Mesodermal cell (in vitro differentiated cells): ENCODE measurements around the gene TCERG1L.
"Not testable (repeated sequence)": the region's sequence is repeated elsewhere in the genome, so short reads cannot be mapped to it uniquely, and the experiment has no call there.

Source experiments
- H3K27ac ChIP-seq: 2 replicates; pipeline ENCODE4 v1.7.0; 2013; ENCODE audit warnings: mild to moderate bottlenecking, low read depth, low read length, moderate library complexity; ENCODE audit not compliant: severe bottlenecking
- H3K36me3 ChIP-seq: 2 replicates; pipeline ENCODE4 v1.7.1; 2013; ENCODE audit warnings: mild to moderate bottlenecking, low read length, moderate library complexity; ENCODE audit not compliant: control insufficient read depth, insufficient read depth
- H3K4me1 ChIP-seq: one replicate; pipeline ENCODE4 v1.7.1; 2013; ENCODE audit warnings: mild to moderate bottlenecking, low read length; ENCODE audit not compliant: insufficient read depth, control insufficient read depth, poor library complexity, severe bottlenecking
- H3K4me3 ChIP-seq: 2 replicates; pipeline ENCODE4 v1.7.0; 2013; ENCODE audit warnings: low read length, control low read depth, mild to moderate bottlenecking; ENCODE audit not compliant: insufficient read depth, poor library complexity, severe bottlenecking; ENCODE audit errors: extremely low read depth
- H3K9me3 ChIP-seq: 2 replicates; pipeline ENCODE4 v1.7.1; 2013; ENCODE audit warnings: mild to moderate bottlenecking, low read length, moderate library complexity; ENCODE audit not compliant: control insufficient read depth
- WGBS, 2 experiments: methylation state at CpG; one replicate each; pipeline ENCODE4 v1.1.5; 2013; ENCODE audit warnings: missing lambda C conversion rate in 2 of 2; ENCODE audit not compliant: insufficient coverage in 2 of 2; 5-methylcytosine and 5-hydroxymethylcytosine counted together

The TCERG1L gene

DNA sequence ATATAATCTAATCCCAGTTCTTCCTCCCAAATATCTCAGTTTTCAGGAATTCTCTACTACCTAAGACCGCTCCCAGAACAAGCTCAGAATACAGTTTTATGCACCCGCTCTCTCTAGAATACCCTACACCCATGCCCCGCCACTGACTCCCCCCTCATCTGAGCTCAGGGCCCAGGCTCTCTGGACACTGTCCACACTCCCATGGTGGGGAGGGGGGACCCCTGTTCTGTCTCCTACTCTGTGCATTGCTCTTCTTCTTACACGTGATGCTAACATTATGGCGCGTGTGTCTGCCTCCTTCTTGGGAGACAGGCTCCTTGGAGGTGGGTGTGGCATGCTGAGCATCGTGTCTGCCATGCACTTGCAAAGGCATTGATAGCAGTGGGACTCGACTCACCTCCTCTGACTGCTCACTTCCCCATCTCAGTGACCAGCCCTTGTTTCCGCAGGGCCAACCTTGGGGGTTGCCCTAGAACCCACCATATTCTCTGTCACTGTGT lies 127.9 kb downstream of the TCERG1L start:
- Histone ChIP-seq H3K27ac (no peak overlapping the region), H3K4me3 (no peak overlapping the region), H3K4me1 (no peaks in the 10 kb centered on the region), H3K9me3 (no peaks in the 10 kb centered on the region), H3K36me3 (no peaks in the 10 kb centered on the region)
- 91 to 93% methylated on average over 6 to 8 of the region's 9 CpGs for WGBS, 2 experiments

DNA sequence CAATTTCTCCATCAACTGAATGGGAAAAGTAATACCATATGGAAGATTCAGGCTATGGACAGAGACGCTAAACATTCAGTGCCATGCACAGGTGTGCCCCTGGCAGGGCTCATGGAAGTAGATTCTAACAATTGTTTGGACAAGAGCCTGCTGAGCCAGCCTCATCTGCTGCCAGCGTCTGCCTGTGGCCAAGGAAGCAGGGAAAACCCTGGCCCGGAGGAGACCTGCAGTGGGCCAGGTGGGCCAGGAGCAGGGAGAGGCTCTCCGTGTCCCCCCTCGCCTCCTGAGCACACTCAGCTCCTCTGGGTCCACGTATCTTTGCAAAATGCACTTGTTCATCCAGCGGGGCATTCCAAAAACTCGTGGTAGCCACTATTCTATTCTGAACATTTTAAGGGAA lies 130.1 kb downstream of the TCERG1L start:
- no peak overlapping the region for H3K4me3 ChIP-seq
- no peaks in the 10 kb centered on the region for H3K4me1 ChIP-seq
- H3K36me3 ChIP-seq, result no peaks in the 10 kb centered on the region
- WGBS, 2 experiments, result 90 to 98% methylated on average over 8 of the region's 8 CpGs
- H3K27ac ChIP-seq, result no peak overlapping the region
- peaks cover 4% of the 10 kb centered on the region for H3K9me3 ChIP-seq

DNA sequence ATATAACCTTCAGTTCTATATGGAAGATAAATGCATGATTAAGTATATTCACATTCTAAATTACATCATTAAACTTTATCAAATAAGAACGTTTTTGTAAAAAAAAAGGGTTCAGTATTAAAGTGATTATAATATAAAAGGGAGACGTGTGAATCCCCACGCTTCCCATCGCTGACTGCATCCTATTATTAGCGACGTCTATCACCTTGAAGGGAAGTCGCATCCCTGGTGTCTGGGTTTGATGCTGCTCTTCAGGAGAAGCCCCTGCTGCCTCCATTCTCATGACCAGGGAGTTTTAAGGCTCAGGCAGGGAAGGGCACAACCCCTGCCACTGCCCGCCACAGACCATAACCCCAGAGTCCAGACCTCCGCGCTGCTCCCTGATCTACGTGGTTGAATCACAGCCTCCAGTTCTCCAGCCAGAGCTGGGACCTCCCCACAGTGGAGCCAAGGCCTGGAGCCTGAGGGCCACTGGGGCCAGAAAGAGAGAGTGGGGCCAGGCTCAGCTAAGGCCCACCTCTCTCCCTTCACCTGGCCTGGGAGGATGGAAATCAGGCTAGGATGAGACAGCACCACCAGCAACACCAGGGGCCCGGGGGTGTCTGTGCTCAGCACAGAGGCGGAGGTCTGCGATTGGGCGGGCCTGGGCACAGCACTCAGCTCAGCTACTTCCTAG lies 130.6 kb downstream of the TCERG1L start:
- H3K27ac ChIP-seq, result no peak overlapping the region
- H3K36me3 ChIP-seq, result no peaks in the 10 kb centered on the region
- no peaks in the 10 kb centered on the region for H3K4me1 ChIP-seq
- H3K4me3 ChIP-seq, result no peak overlapping the region
- H3K9me3 ChIP-seq, result peaks cover 4% of the 10 kb centered on the region
- WGBS, 2 experiments, result 90 to 93% methylated on average over 12 to 14 of the region's 15 CpGs

DNA sequence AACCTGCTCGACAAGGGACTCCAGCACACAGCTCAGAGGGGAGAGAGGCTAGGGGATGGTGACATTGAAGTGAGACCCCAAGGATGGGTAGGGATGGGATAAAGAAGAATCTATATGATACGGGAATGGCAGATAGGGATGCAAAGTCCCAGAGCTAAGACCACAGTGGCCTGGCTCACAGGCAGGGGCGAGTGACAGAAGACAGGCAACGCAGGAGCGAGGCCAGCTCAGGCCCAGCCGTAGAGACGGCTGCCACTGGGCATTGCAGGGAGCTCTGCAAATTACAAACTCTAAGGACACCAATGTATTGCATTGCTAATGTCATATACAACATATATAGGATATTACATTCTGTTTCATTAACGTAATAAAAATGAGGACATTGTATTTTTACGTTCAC lies 131.4 kb downstream of the TCERG1L start:
- Histone ChIP-seq H3K36me3 (no peaks in the 10 kb centered on the region), H3K4me1 (no peaks in the 10 kb centered on the region), H3K9me3 (peaks cover 4% of the 10 kb centered on the region), H3K27ac (no peak overlapping the region), H3K4me3 (no peak overlapping the region)
- 86 to 98% methylated on average over 4 of the region's 9 CpGs for WGBS, 2 experiments

GRCh38 chr10:131179361-131179760 lies 132.2 kb downstream of the TCERG1L start:
- H3K36me3 ChIP-seq, result no peaks in the 10 kb centered on the region
- WGBS, 2 experiments, result 73 to 75% methylated on average over 6 to 7 of the region's 10 CpGs
- H3K4me3 ChIP-seq, result no peak overlapping the region
- no peaks in the 10 kb centered on the region for H3K4me1 ChIP-seq
- no peak overlapping the region for H3K27ac ChIP-seq
- H3K9me3 ChIP-seq, result peaks cover 4% of the 10 kb centered on the region

DNA sequence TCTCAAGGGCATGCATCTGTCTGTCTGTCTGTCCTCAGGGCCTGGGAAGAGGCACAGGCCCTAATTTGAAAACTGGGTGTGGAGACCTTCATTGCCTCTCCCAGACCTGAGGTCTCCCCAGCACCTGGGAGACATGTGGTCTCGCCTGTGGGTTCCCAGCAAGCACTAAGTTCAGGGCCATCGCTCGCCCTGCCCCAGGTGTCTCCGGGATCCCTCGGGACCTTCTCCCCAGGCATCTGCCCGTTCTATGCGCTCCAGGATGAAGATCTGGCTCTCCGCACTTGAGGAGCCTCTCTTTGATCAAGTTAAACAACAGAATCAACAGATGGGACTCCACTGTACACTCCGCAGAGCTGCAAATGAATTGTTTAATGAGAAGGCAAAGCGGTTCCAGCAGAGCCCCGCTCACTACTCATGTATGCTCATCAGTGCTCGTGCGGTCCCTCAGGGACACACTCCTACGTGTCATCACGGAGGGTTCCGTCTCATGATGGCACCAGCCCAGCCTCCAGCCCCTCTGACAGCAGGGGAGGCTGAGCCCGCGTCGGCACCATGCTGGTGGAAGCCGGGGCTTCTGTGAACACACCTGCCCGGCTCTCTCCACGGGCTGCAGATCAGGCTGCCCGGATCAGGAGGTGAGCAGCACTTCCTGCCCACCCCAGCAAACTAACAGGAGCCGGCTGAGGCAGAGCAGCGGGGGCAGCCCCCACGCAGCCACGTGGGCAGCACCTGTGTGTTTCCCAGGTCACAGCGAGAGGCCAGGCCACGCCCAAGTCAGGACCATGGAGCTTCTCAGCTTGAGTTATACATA lies 132.8 kb downstream of the TCERG1L start:
- Histone ChIP-seq H3K27ac (no peak overlapping the region), H3K9me3 (peaks cover 4% of the 10 kb centered on the region), H3K36me3 (no peaks in the 10 kb centered on the region), H3K4me1 (no peaks in the 10 kb centered on the region), H3K4me3 (no peak overlapping the region)
- 86 to 89% methylated on average over 24 to 29 of the region's 29 CpGs for WGBS, 2 experiments

- H3K4me1 ChIP-seq, result no peaks in the 10 kb centered on the region
- WGBS, 2 experiments, result 88 to 90% methylated on average over 26 to 30 of the region's 31 CpGs
- H3K27ac ChIP-seq, result no peak overlapping the region
- peaks cover 4% of the 10 kb centered on the region for H3K9me3 ChIP-seq
- no peaks in the 10 kb centered on the region for H3K36me3 ChIP-seq
- no peak overlapping the region for H3K4me3 ChIP-seq
These were observed 133.8 kb downstream of the TCERG1L start for GRCh38 chr10:131177431-131178327.

- no peaks in the 10 kb centered on the region for H3K4me1 ChIP-seq
- no peaks in the 10 kb centered on the region for H3K36me3 ChIP-seq
- no peak overlapping the region for H3K27ac ChIP-seq
- 80 to 81% methylated on average over 6 to 8 of the region's 8 CpGs for WGBS, 2 experiments
- H3K9me3 ChIP-seq, result peaks cover 4% of the 10 kb centered on the region
- no peak overlapping the region for H3K4me3 ChIP-seq
These were observed 134.6 kb downstream of the TCERG1L start for GRCh38 chr10:131176907-131177306.

DNA sequence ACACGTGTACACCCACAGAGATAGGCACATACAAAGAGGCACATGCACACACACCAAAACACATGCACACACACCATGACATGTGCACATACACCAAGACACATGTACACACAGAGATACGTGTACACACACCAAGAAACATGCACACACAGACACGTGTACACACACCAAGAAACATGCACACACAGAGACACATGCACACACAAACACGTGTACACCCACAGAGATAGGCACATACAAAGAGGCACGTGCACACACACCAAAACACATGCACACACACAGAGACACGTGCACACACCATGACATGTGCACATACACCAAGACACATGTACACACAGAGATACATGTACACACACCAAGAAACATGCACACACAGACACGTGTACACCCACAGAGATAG lies 135.2 kb downstream of the TCERG1L start:
- H3K27ac ChIP-seq, H3K36me3 ChIP-seq, H3K4me3 ChIP-seq, H3K9me3 ChIP-seq, H3K4me1 ChIP-seq: not testable (repeated sequence)
- 68 to 73% methylated on average over 6 to 7 of the region's 7 CpGs for WGBS, 2 experiments

DNA sequence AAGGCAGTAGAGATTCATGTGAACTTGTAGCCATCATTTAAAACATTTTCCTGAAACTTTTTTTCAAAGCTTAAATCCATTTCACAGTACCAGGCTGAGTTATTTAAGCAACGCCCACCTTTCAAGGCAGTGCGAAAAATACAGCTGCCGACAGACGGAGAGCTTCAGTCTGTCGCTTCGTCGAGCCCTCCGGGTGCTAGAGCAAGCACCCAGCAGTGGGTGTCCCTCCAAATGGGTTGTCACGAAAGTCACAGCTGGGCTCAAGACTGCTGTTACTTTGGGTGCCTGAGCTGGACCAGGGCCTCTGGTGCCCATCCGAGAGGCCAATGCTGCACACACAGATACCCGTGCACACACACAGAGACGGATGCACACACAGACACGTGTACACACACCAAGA lies 135.6 kb downstream of the TCERG1L start:
- H3K27ac ChIP-seq, result no peak overlapping the region
- no peaks in the 10 kb centered on the region for H3K36me3 ChIP-seq
- 93 to 96% methylated on average over 8 to 9 of the region's 13 CpGs for WGBS, 2 experiments
- H3K9me3 ChIP-seq, result peaks cover 4% of the 10 kb centered on the region
- H3K4me1 ChIP-seq, result no peaks in the 10 kb centered on the region
- H3K4me3 ChIP-seq, result no peak overlapping the region
